ENCODE measurements around the gene DCP2.

Gene DCP2

GRCh38 chr5:113040672-113041260 is 64.2 kb downstream of the DCP2 start:
- H3K4me3 ChIP-seq (replicated peaks in 1 of 2; ENCODE audit: low read depth in 2 of 2, low read length in 2 of 2): no peak overlapping the region
- no peak for DNase-seq (ENCODE audit: low read depth in 2 of 2)
- TF ChIP-seq CTCF (IDR thresholded peaks at IDR 0.05; ENCODE audit: low read depth, low read length): no peak

- no peak for DNase-seq (ENCODE audit: low read depth in 2 of 2)
- TF ChIP-seq CTCF (IDR thresholded peaks at IDR 0.05; ENCODE audit: low read depth, low read length): no peak
- H3K4me3 ChIP-seq (replicated peaks in 1 of 2; ENCODE audit: low read depth in 2 of 2, low read length in 2 of 2): no peak overlapping the region
Observed at GRCh38 chr5:113042491-113043243, 66.1 kb downstream of the DCP2 start.

DNA sequence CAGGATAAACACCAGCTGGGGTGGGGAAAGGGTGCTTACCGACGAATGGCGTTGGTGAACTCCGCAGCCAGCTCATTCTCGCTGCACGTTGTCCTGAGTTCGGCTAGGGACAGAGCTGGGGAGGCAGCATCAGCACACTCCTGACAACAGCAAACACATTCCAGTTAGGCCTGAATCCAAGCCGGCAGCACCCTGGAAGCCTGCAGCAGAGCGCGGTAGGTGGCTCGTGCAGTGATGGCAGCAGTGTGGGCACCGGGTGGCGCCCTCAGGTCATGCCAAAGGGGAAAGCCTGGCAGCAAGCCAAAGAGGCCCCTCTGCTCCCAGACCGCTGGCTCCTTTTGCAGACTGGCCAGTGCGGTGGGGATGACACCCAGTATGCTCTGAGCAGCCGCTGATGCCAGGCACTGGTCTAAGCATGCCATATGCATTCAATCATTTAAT is 66.9 kb downstream of the DCP2 start:
- H3K4me3 ChIP-seq (replicated peaks in 1 of 2; ENCODE audit: low read depth in 2 of 2, low read length in 2 of 2): no peak overlapping the region
- peak; percentile 32 to 65 for DNase-seq (ENCODE audit: low read depth in 2 of 2)
- no peak for TF ChIP-seq CTCF (IDR thresholded peaks at IDR 0.05; ENCODE audit: low read depth, low read length)

DNA sequence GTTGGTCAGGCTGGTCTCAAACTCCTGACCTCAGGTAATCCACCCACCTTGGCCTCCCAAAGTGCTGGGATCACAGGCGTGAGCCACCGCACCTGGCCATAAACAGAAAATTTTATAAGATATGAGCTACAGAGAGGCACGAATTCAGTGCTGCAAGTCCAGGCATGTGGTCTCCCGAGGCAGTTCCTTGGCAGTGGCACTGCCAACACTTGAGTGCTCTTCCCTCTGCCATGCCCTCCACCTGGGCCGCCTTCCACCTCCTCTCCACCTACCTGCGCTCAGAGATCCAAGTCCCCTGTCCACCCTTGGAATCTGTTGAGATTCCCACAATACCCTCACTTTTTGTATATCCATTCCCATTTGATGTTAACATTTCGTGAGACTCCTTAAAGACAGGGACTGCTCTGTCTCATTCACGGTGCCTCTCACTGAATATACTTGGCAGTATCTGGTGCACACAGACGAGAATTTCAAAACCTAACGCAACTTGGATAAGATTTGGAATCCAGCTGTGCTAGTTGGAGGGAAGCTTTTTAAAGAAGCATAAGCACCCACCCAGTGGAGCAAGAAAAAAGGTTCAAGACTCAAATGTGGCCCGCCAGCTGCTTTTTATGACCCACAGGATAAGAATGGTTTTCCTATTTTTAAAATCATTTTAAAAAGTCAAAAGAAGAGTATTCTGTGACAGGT is 68.3 kb downstream of the DCP2 start:
- H3K4me3 ChIP-seq (replicated peaks in 1 of 2; ENCODE audit: low read depth in 2 of 2, low read length in 2 of 2): no peak overlapping the region
- no peak for DNase-seq (ENCODE audit: low read depth in 2 of 2)
- no peak for TF ChIP-seq CTCF (IDR thresholded peaks at IDR 0.05; ENCODE audit: low read depth, low read length)

- H3K4me3 ChIP-seq (replicated peaks in 1 of 2; ENCODE audit: low read depth in 2 of 2, low read length in 2 of 2): no peak overlapping the region
- TF ChIP-seq CTCF (IDR thresholded peaks at IDR 0.05; ENCODE audit: low read depth, low read length): no peak
- peak; percentile 61 to 67 for DNase-seq (ENCODE audit: low read depth in 2 of 2)
Observed at GRCh38 chr5:113047234-113047633, 70.6 kb downstream of the DCP2 start.

DNA sequence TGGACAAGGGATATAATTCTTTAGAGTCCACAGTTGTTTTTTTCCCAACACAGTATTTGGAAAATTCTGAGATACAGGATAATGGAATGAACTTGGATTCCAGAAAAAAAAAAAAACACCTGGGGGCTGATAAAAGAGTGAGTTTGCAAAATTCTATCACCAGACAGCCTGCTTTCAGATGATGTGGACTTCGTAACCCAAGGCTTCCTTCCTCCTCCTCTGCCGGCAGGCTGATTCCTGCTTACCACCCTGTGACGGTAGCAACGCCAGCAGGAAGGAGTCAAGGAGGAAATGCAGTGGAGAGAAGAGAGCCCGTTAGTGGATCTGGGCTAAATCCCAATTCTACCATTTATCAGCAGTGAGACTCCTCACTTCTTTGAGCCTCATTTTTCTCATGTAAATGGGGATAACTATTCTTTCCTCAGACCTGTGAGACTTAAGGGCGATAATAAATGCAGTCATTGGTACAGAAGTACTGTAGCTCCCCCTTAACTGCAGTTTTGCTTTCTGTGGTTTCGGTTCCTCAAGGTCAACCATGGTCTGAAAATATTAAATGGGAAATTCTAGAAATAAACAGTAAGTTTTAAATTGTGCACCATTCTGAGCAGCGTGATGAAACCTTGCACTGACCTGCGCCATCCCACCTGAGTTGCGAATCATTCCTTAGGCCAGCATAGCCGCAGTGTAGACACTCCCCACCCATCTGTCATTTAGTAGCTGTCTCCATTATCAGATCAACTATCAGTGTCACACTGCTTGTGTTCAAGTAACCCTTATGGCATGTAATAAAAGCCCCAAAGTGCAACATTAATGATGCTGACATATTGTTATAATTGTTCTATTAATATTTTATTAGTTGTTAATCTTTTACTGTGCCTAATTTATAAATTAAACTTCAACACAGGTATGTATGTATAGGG is 71.4 kb downstream of the DCP2 start:
- TF ChIP-seq CTCF (IDR thresholded peaks at IDR 0.05; ENCODE audit: low read depth, low read length): no peak
- H3K4me3 ChIP-seq (replicated peaks in 1 of 2; ENCODE audit: low read depth in 2 of 2, low read length in 2 of 2): no peak overlapping the region
- peak in 1 of 2 donors; percentile 54 for DNase-seq (ENCODE audit: low read depth in 2 of 2)
